Stimulated activated memory B cell treated with anti-CD40 and anti-IgM and Interleukin-4, amounts not matched to agents 10 μg/mL and 1 μg/mL and 100 μg/mL, for 72 hours (primary cell): ENCODE data around the gene PCED1B.
"Not testable (repeated sequence)": the region's sequence is repeated elsewhere in the genome, so short reads cannot be mapped to it uniquely, and the experiment has no call there.

Experiments used
- ATAC-seq: fragments of 150-1000 bp; cut with Tn5 transposase; 2 replicates; pipeline ENCODE4 v1.10.0; 2021
- H3K27ac Mint-ChIP-seq: one replicate; pipeline ENCODE4 v1.8.0; 2022; ENCODE audit warnings: mild to moderate bottlenecking, mixed read lengths
- H3K27me3 Mint-ChIP-seq: one replicate; pipeline ENCODE4 v1.8.0; 2022; ENCODE audit warnings: mixed read lengths
- H3K36me3 Mint-ChIP-seq: one replicate; pipeline ENCODE4 v1.8.0; 2022; ENCODE audit warnings: mixed read lengths
- H3K4me1 Mint-ChIP-seq: one replicate; pipeline ENCODE4 v1.8.0; 2022; ENCODE audit warnings: mixed read lengths
- H3K4me3 Mint-ChIP-seq: one replicate; pipeline ENCODE4 v1.8.0; 2022; ENCODE audit warnings: mild to moderate bottlenecking, moderate library complexity, mixed read lengths
- H3K9me3 Mint-ChIP-seq: one replicate; pipeline ENCODE4 v1.8.0; 2022; ENCODE audit warnings: mixed read lengths

PCED1B gene

DNA sequence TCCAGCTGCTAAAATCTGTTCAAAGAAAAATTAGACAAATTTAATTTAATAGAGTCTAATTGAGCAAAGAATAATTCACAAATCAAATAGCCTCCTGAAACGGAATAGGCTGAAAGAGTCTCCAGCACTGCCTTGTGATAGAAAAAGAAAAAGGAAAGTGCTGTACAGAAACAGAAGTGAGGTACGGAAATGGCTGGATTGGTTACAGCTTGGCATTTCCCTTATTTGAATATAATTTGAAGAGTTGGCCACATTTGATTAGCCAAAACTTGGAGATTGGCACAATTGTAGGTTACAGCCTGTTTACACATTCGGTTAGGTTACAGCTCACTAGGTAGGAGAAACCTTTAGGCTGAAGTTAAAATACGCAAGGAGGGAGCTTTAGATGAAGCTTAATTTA is 24.8 kb upstream of the PCED1B start:
- no peak overlapping the region for H3K27ac Mint-ChIP-seq
- H3K27me3 Mint-ChIP-seq = no peaks in the 10 kb centered on the region
- H3K4me3 Mint-ChIP-seq = no peak overlapping the region
- H3K4me1 Mint-ChIP-seq = peaks cover 6% of the 10 kb centered on the region
- ATAC-seq = peak; percentile 64
- peaks cover 9% of the 10 kb centered on the region for H3K36me3 Mint-ChIP-seq
- H3K9me3 Mint-ChIP-seq = peaks cover 21% of the 10 kb centered on the region

DNA sequence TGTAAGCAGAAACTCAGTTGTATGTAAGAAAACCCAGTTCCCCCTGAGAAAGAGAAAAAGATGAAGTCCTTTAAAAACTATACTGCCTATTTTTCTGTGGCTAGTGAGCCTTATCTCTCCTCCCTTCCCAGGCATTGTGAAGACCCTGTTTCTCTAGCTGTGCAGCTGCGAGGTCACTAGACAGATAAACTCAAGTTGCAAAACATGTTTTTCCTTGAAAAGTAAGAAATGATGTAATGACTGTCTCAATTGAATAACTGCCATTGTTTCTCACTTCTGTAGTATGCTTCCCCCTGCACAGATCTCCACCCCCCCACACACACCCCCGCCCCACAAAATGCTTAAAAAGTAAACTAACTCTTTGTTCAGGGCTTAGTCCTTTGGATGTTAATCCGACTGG is 23.6 kb upstream of the PCED1B start:
- H3K27me3 Mint-ChIP-seq, H3K4me3 Mint-ChIP-seq, H3K4me1 Mint-ChIP-seq, H3K36me3 Mint-ChIP-seq, ATAC-seq, H3K27ac Mint-ChIP-seq: not testable (repeated sequence)
- H3K9me3 Mint-ChIP-seq = peaks cover 16% of the 10 kb centered on the region

- H3K27me3 Mint-ChIP-seq, H3K27ac Mint-ChIP-seq, ATAC-seq, H3K36me3 Mint-ChIP-seq, H3K9me3 Mint-ChIP-seq, H3K4me1 Mint-ChIP-seq, H3K4me3 Mint-ChIP-seq: not testable (repeated sequence)
Measured at GRCh38 chr12:47056944-47057343, 22.5 kb upstream of the PCED1B start.

DNA sequence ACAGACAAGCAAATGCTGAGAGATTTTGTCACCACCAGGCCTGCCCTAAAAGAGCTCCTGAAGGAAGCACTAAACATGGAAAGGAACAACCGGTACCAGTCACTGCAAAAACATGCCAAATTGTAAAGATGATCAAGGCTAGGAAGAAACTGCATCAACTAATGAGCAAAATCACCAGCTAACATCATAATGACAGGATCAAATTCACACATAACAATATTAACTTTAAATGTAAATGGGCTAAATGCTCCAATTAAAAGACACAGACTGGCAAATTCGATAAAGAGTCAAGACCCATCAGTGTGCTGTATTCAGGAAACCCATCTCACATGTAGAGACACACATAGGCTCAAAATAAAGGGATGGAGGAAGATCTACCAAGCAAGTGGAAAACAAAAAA is 20.8 kb upstream of the PCED1B start:
- H3K9me3 Mint-ChIP-seq, H3K4me3 Mint-ChIP-seq, H3K27ac Mint-ChIP-seq, H3K36me3 Mint-ChIP-seq, H3K4me1 Mint-ChIP-seq, ATAC-seq, H3K27me3 Mint-ChIP-seq: not testable (repeated sequence)

- H3K27ac Mint-ChIP-seq = peak overlapping the region; percentile 81
- H3K36me3 Mint-ChIP-seq = no peaks in the 10 kb centered on the region
- H3K27me3 Mint-ChIP-seq = no peaks in the 10 kb centered on the region
- H3K9me3 Mint-ChIP-seq = no peaks in the 10 kb centered on the region
- no peak for ATAC-seq
- no peak overlapping the region for H3K4me3 Mint-ChIP-seq
- peaks cover 25% of the 10 kb centered on the region for H3K4me1 Mint-ChIP-seq
Measured at GRCh38 chr12:47065546-47065945, 13.9 kb upstream of the PCED1B start.

DNA sequence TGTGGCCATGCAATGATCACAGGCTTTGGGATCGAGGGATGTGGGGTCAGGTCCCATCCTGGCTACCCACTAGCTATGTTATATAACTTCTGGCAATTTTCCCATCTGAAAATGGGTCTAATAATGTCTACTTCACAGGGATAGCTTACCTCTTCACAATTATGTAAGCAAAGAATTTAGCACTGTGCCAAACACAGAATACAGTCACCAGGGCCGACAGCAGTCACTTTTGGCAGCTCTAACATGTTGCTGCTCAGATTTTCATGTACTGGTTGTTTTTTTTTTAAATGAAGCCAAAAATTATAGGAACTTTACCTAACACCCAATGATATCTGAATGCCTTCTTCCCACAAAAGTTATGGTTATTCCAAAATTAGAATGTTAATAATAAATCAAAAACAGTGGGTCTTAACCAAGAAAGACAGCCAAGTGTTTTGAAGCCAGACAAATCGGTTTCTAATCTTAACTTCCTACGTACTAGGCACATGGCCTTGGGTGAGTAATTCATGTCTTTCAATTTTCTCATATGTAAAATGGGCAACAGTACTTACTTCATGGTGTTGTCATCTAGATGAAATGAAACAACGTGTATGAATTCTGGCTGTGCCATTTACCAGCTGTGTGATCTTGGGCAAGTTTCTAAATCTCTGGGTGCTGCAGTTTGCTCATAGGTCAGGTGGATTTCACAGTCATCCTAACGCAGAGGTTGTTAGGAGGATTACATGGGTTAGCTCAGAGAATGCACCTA is 13.0 kb upstream of the PCED1B start:
- Mint-ChIP-seq H3K27me3 (no peaks in the 10 kb centered on the region), H3K9me3 (no peaks in the 10 kb centered on the region), H3K4me3 (peak overlapping the region; percentile 5), H3K27ac (peak overlapping the region; percentile 81), H3K36me3 (no peaks in the 10 kb centered on the region), H3K4me1 (peaks cover 25% of the 10 kb centered on the region)
- ATAC-seq = peak; percentile 83

GRCh38 chr12:47067176-47067575 is 12.2 kb upstream of the PCED1B start:
- Mint-ChIP-seq H3K4me1 (peaks cover 25% of the 10 kb centered on the region), H3K9me3 (no peaks in the 10 kb centered on the region), H3K27ac (peak overlapping the region; percentile 81), H3K4me3 (no peak overlapping the region), H3K36me3 (no peaks in the 10 kb centered on the region), H3K27me3 (no peaks in the 10 kb centered on the region)
- ATAC-seq = peak; percentile 85

- Mint-ChIP-seq H3K36me3 (no peaks in the 10 kb centered on the region), H3K27me3 (no peaks in the 10 kb centered on the region), H3K9me3 (no peaks in the 10 kb centered on the region), H3K27ac (peak overlapping the region; percentile 81), H3K4me3 (no peak overlapping the region), H3K4me1 (peaks cover 25% of the 10 kb centered on the region)
- ATAC-seq = no peak
Measured at GRCh38 chr12:47067771-47068431, 11.5 kb upstream of the PCED1B start.

DNA sequence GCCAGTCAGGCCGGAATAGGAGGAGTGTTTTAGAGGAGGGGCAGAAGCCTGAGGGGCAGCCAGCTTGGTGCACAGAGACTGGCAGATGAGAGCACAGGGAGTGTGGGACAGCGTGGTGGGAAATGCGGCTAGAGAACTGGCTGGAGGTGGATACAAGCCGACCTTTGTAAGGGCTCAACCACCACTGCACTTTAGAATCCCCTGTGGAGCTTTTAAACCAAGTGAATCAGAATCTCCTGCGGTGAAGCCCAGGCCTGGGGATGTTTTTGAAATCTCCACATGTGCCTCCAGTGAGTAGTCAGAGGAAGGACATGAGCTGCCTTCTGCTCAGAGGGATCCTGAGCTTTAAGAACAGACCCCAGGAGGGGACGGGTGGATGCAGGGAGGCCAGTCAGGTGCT is 10.9 kb upstream of the PCED1B start:
- Mint-ChIP-seq H3K27ac (peak overlapping the region; percentile 31), H3K4me3 (no peak overlapping the region), H3K27me3 (no peaks in the 10 kb centered on the region), H3K4me1 (peaks cover 20% of the 10 kb centered on the region), H3K36me3 (no peaks in the 10 kb centered on the region), H3K9me3 (no peaks in the 10 kb centered on the region)
- ATAC-seq = no peak

- Mint-ChIP-seq H3K9me3 (no peaks in the 10 kb centered on the region), H3K27me3 (no peaks in the 10 kb centered on the region), H3K4me3 (no peak overlapping the region), H3K36me3 (no peaks in the 10 kb centered on the region), H3K27ac (no peak overlapping the region), H3K4me1 (peaks cover 20% of the 10 kb centered on the region)
- ATAC-seq = no peak
Measured at GRCh38 chr12:47070310-47070709, 9.1 kb upstream of the PCED1B start.

DNA sequence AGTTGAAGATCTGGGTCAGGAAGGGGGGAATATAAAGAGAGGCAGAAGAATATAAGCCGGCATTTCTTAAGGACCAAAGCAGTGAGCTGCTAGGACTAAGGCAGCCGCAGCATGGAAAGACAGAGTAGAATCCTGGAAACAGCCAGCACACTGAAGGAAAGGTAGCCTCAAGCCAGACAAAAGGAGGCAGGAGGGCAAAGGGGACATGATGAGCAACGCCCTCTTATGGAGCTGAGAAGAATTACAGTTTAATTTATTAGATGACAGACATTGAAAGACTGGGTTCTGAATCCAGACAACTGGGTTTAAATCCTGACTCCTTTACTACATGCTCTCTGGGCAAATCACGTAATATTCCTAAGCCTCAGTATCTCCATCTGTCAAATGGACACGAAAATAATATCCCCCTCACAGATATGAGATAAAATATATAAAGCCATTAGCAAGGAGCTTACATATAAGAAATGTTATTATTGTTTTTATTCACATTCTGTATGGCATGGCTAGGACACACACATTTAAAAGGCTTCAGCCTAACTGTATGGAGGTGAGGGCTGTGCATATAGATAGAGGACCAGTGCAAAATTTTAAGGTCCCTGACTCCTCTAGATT is 8.1 kb upstream of the PCED1B start:
- no peak overlapping the region for H3K27ac Mint-ChIP-seq

DNA sequence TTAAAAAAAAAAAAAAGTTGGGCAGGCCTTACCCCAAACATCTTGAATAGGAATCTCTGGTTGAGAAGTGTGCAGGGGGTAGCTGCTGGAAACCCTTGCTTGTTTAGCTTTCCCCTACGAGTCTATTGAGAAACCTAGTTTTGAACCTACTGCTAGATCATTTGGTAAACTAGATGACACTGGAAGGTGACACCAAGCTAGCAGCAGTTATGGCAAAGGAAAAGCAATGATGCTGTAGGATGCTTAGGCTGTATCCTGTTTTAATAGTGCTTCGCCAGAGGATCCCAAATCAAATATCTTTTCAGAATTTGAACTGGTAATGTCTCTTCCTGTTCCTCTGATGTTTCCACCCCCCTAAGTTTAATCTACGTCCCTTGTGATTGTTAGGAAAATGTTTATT is 5.5 kb upstream of the PCED1B start:
- peaks cover 5% of the 10 kb centered on the region for H3K4me1 Mint-ChIP-seq
- H3K27ac Mint-ChIP-seq = no peak overlapping the region
- H3K36me3 Mint-ChIP-seq = no peaks in the 10 kb centered on the region
- H3K9me3 Mint-ChIP-seq = no peaks in the 10 kb centered on the region
- H3K27me3 Mint-ChIP-seq = no peaks in the 10 kb centered on the region
- ATAC-seq = no peak
- H3K4me3 Mint-ChIP-seq = no peak overlapping the region

More for the DNA sequence above, 8.1 kb upstream of the PCED1B start:
- Mint-ChIP-seq H3K4me3 (no peak overlapping the region), H3K36me3 (no peaks in the 10 kb centered on the region), H3K4me1 (peaks cover 20% of the 10 kb centered on the region), H3K27me3 (no peaks in the 10 kb centered on the region), H3K9me3 (no peaks in the 10 kb centered on the region)
- no peak for ATAC-seq

GRCh38 chr12:47074757-47075156 is 4.7 kb upstream of the PCED1B start:
- peaks cover 5% of the 10 kb centered on the region for H3K36me3 Mint-ChIP-seq
- no peaks in the 10 kb centered on the region for H3K27me3 Mint-ChIP-seq
- no peak overlapping the region for H3K4me3 Mint-ChIP-seq
- no peaks in the 10 kb centered on the region for H3K9me3 Mint-ChIP-seq
- no peak overlapping the region for H3K27ac Mint-ChIP-seq
- H3K4me1 Mint-ChIP-seq = peaks cover 10% of the 10 kb centered on the region
- no peak for ATAC-seq

- H3K4me3 Mint-ChIP-seq = no peak overlapping the region
- ATAC-seq = no peak
- H3K9me3 Mint-ChIP-seq = no peaks in the 10 kb centered on the region
- no peaks in the 10 kb centered on the region for H3K27me3 Mint-ChIP-seq
- H3K27ac Mint-ChIP-seq = no peak overlapping the region
- peaks cover 5% of the 10 kb centered on the region for H3K36me3 Mint-ChIP-seq
- peaks cover 11% of the 10 kb centered on the region for H3K4me1 Mint-ChIP-seq
Measured at GRCh38 chr12:47075192-47076084, 4.0 kb upstream of the PCED1B start.
